ENCODE measurements around the gene LEMD2.

Gene LEMD2

DNA sequence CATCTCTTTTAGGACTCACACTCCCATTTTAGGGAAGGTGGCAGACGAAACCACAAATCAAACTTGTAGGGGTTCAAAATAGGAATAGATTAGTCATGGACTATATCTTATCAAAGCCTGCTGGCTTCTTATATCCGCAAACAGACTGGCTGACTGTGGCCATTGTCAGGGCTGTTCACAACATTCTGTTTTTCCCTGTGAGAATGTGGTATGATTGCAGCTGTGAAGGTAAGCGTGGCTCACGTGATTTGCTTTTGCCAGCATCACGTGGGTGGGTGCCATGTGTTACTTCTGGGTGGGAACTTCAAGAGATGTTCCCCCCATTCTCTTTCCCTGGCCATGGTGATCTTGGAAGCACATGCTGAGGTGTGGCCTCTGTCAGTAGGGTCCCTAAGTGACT is 48.1 kb downstream of the LEMD2 start:
- Histone ChIP-seq H3K27me3 (ENCODE audit: insufficient read depth, low read length, poor library complexity, severe bottlenecking) (no peaks in the 10 kb centered on the region), H3K79me2 (ENCODE audit: insufficient read depth, low read length) (no peaks in the 10 kb centered on the region), H3K4me2 (ENCODE audit: low read depth, low read length, poor library complexity, severe bottlenecking) (no peak overlapping the region), H3K4me1 (ENCODE audit: insufficient read depth, low read length, poor library complexity, severe bottlenecking) (peaks cover 12% of the 10 kb centered on the region), H3K4me3 (ENCODE audit: low read length, poor library complexity, severe bottlenecking) (no peak overlapping the region), H3K9me3 (ENCODE audit: insufficient read depth, low read depth, low read length) (no peaks in the 10 kb centered on the region), H4K20me1 (ENCODE audit: insufficient read depth, low read length, poor library complexity, severe bottlenecking) (no peaks in the 10 kb centered on the region), H3F3A (ENCODE audit: low read depth) (no peaks in the 10 kb centered on the region), H3K9me2 (replicated peaks; ENCODE audit: low read depth, low read length) (no peaks in the 10 kb centered on the region), H3K36me3 (ENCODE audit: insufficient read depth, low read length) (no peaks in the 10 kb centered on the region), H3K9ac (ENCODE audit: low read depth, low read length, poor library complexity, severe bottlenecking) (no peak overlapping the region), H2AFZ (ENCODE audit: low read length) (no peak overlapping the region)
- TF ChIP-seq CTCF (conservative IDR thresholded peaks at IDR 0.05; ENCODE audit: low read length): no peak
- TF ChIP-seq EZH2phosphoT487 (IDR thresholded peaks at IDR 0.05; ENCODE audit: borderline replicate concordance): no peak

GRCh38 chr6:33740204-33740608 is 48.7 kb downstream of the LEMD2 start:
- TF ChIP-seq CTCF (conservative IDR thresholded peaks at IDR 0.05; ENCODE audit: low read length): no peak
- Histone ChIP-seq H3K36me3 (ENCODE audit: insufficient read depth, low read length) (no peaks in the 10 kb centered on the region), H3K27me3 (ENCODE audit: insufficient read depth, low read length, poor library complexity, severe bottlenecking) (no peaks in the 10 kb centered on the region), H3K9me3 (ENCODE audit: insufficient read depth, low read depth, low read length) (no peaks in the 10 kb centered on the region), H3F3A (ENCODE audit: low read depth) (no peaks in the 10 kb centered on the region), H3K79me2 (ENCODE audit: insufficient read depth, low read length) (no peaks in the 10 kb centered on the region), H3K9me2 (replicated peaks; ENCODE audit: low read depth, low read length) (no peaks in the 10 kb centered on the region), H3K4me2 (ENCODE audit: low read depth, low read length, poor library complexity, severe bottlenecking) (no peak overlapping the region), H3K9ac (ENCODE audit: low read depth, low read length, poor library complexity, severe bottlenecking) (no peak overlapping the region), H4K20me1 (ENCODE audit: insufficient read depth, low read length, poor library complexity, severe bottlenecking) (no peaks in the 10 kb centered on the region), H3K4me3 (ENCODE audit: low read length, poor library complexity, severe bottlenecking) (no peak overlapping the region), H3K4me1 (ENCODE audit: insufficient read depth, low read length, poor library complexity, severe bottlenecking) (peaks cover 7% of the 10 kb centered on the region), H2AFZ (ENCODE audit: low read length) (no peak overlapping the region)

DNA sequence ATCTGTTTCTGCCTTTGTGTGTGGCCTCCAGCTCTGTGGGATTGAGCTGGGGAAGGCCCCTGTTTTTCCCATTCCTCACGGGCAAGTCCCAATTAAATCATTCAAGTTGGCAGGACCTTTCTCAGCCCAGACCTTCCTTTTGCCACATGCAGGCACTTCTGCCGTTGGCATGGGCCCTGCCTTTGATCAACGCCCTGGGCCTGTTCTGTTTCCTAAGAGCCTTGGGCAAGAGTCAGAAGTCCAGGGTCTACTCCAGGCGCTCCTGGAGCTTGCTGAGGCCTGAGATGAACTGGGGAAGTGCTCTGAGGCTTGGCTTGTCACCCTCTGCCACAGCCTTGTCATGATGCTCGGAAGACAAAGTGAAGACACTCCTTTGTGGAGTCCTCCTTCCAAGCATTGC is 49.4 kb downstream of the LEMD2 start:
- no peak overlapping the region for H3K4me2 ChIP-seq (ENCODE audit: low read depth, low read length, poor library complexity, severe bottlenecking)
- TF ChIP-seq CTCF (conservative IDR thresholded peaks at IDR 0.05; ENCODE audit: low read length) (no peak), EZH2phosphoT487 (IDR thresholded peaks at IDR 0.05; ENCODE audit: borderline replicate concordance) (no peak)

More for the DNA sequence above, 49.4 kb downstream of the LEMD2 start:
- Histone ChIP-seq H3F3A (ENCODE audit: low read depth) (no peaks in the 10 kb centered on the region), H3K4me1 (ENCODE audit: insufficient read depth, low read length, poor library complexity, severe bottlenecking) (peaks cover 1% of the 10 kb centered on the region), H3K9ac (ENCODE audit: low read depth, low read length, poor library complexity, severe bottlenecking) (no peak overlapping the region), H3K9me3 (ENCODE audit: insufficient read depth, low read depth, low read length) (no peaks in the 10 kb centered on the region), H3K4me3 (ENCODE audit: low read length, poor library complexity, severe bottlenecking) (no peak overlapping the region), H3K9me2 (replicated peaks; ENCODE audit: low read depth, low read length) (no peaks in the 10 kb centered on the region), H3K27me3 (ENCODE audit: insufficient read depth, low read length, poor library complexity, severe bottlenecking) (no peaks in the 10 kb centered on the region), H3K36me3 (ENCODE audit: insufficient read depth, low read length) (no peaks in the 10 kb centered on the region), H3K79me2 (ENCODE audit: insufficient read depth, low read length) (no peaks in the 10 kb centered on the region), H2AFZ (ENCODE audit: low read length) (no peak overlapping the region), H4K20me1 (ENCODE audit: insufficient read depth, low read length, poor library complexity, severe bottlenecking) (no peaks in the 10 kb centered on the region)
